H1 (cell line): ENCODE measurements around the gene CCDC33. TPM values are rescaled to one million over a fixed set of nuclear protein-coding genes. Genes with fewer than 3 reads are reported as not detected.

Source experiments
- CTCF ChIA-PET: fragments of 300-600 bp; sonication (Branson Sonifier 250); formaldehyde crosslinking; loops from one replicate; lab custom pipeline; 2021; ENCODE audit not compliant: partially characterized antibody; lab: Charles Lee
- POLR2A ChIA-PET: fragments of 300-600 bp; sonication (Branson Sonifier 250); formaldehyde crosslinking; loops from one replicate; lab custom pipeline; 2021; ENCODE audit warnings: inconsistent platforms; ENCODE audit not compliant: partially characterized antibody; lab: Charles Lee
- DNase-seq, 2 experiments: peaks; one replicate each; pipeline versions ENCODE4 v3.0.0 to v3.0.0-alpha.2; 2010 to 2022; ENCODE audit warnings: low spot score in 2 of 2, low read depth in 1 of 2, mixed read lengths in 1 of 2
- FAIRE-seq: peaks from 2 replicates; lab custom pipeline; 2011; peaks lifted over from hg19 to GRCh38; lab: Jason Lieb, UNC
- H2AFZ ChIP-seq: 2 replicates; pipeline ENCODE4 v1.8.1; 2012; ENCODE audit warnings: low read length, inconsistent platforms
- H2AK5ac ChIP-seq: 2 replicates; pipeline ENCODE4 v1.6.1; 2013; ENCODE audit warnings: low read depth, low read length
- H2BK120ac ChIP-seq: replicated peaks from 2 replicates; pipeline ENCODE3; 2013; ENCODE audit warnings: low read depth, low read length, inconsistent platforms
- H2BK12ac ChIP-seq: 2 replicates; pipeline ENCODE4 v1.6.1; 2013; ENCODE audit warnings: low read depth, low read length
- H2BK15ac ChIP-seq: 2 replicates; pipeline ENCODE4 v1.6.1; 2013; ENCODE audit warnings: low read length
- H2BK20ac ChIP-seq: 2 replicates; pipeline ENCODE4 v1.6.1; 2013; ENCODE audit warnings: low read length
- H2BK5ac ChIP-seq: 2 replicates; pipeline ENCODE4 v1.6.1; 2013; ENCODE audit warnings: low read depth, low read length
- H3K14ac ChIP-seq: 2 replicates; pipeline ENCODE4 v1.6.1; 2013; ENCODE audit warnings: inconsistent platforms; ENCODE audit not compliant: insufficient read length
- H3K18ac ChIP-seq: 2 replicates; pipeline ENCODE4 v1.6.1; 2013; ENCODE audit warnings: low read length; ENCODE audit errors: extremely low read depth
- H3K23ac ChIP-seq: 2 replicates; pipeline ENCODE4 v1.6.1; 2013; ENCODE audit warnings: inconsistent platforms; ENCODE audit not compliant: insufficient read length
- H3K23me2 ChIP-seq: 2 replicates; pipeline ENCODE4 v1.6.1; 2013; ENCODE audit warnings: low read depth, low read length
- H3K27ac ChIP-seq: 2 replicates; pipeline ENCODE4 v1.6.1; 2011; ENCODE audit warnings: low read depth, low read length, inconsistent platforms
- H3K27me3 ChIP-seq, 4 experiments: replicated peaks in 1 of 4; 1 replicate in 1 of 4; 2 replicates in 3 of 4; pipeline versions ENCODE4 v1.6.1 to v1.8.1; 2011 to 2013; ENCODE audit warnings: low read length in 3 of 4, mild to moderate bottlenecking in 3 of 4, inconsistent platforms in 2 of 4, mixed read lengths in 2 of 4, moderate library complexity in 1 of 4; ENCODE audit not compliant: control insufficient read depth in 3 of 4, insufficient read depth in 3 of 4; ENCODE audit errors: extremely low read depth in 1 of 4
- H3K36me3 ChIP-seq, 4 experiments: 2 replicates each; pipeline versions ENCODE4 v1.6.1 to v1.8.1; 2011 to 2013; ENCODE audit warnings: mild to moderate bottlenecking in 4 of 4, low read length in 3 of 4, moderate library complexity in 2 of 4, control low read depth in 1 of 4, inconsistent platforms in 1 of 4; ENCODE audit not compliant: insufficient read depth in 4 of 4, control insufficient read depth in 2 of 4
- H3K4ac ChIP-seq: replicated peaks from 2 replicates; pipeline ENCODE3; 2013; ENCODE audit warnings: low read length, low read depth, mixed read lengths, inconsistent platforms; ENCODE audit not compliant: insufficient read length
- H3K4me1 ChIP-seq, 4 experiments: replicated peaks in 1 of 4; 1 replicate in 1 of 4; 2 replicates in 3 of 4; pipeline versions ENCODE4 v1.6.1 to v1.8.1; 2011 to 2013; ENCODE audit warnings: low read length in 3 of 4, inconsistent platforms in 2 of 4, mixed read lengths in 1 of 4; ENCODE audit not compliant: insufficient read depth in 4 of 4, control insufficient read depth in 3 of 4
- H3K4me2 ChIP-seq, 2 experiments: 2 replicates each; pipeline versions ENCODE4 v1.6.1 to v1.8.1; 2011 to 2013; ENCODE audit warnings: low read depth in 2 of 2, low read length in 2 of 2, control low read depth in 1 of 2, inconsistent platforms in 1 of 2, mild to moderate bottlenecking in 1 of 2; ENCODE audit not compliant: insufficient read depth in 1 of 2
- H3K4me3 ChIP-seq, 4 experiments: fragments of 200-600, 300-600 bp in 1 of 4; sonication (generic), shearing (Covaris generic), sonication (Bioruptor Twin) in 1 of 4; 2 replicates each; pipeline versions ENCODE4 v1.5.1 to v1.8.1; 2011 to 2016; ENCODE audit warnings: low read length in 4 of 4, low read depth in 3 of 4, control low read depth in 2 of 4, inconsistent platforms in 2 of 4, mild to moderate bottlenecking in 2 of 4, mixed read lengths in 1 of 4, moderate library complexity in 1 of 4; ENCODE audit not compliant: insufficient read depth in 2 of 4; ENCODE audit errors: extremely low read depth in 1 of 4
- H3K56ac ChIP-seq: replicated peaks from 2 replicates; pipeline ENCODE3; 2013; ENCODE audit warnings: low read depth, mild to moderate bottlenecking, mixed read lengths, low read length, inconsistent platforms; ENCODE audit not compliant: insufficient read length
- H3K79me1 ChIP-seq: 2 replicates; pipeline ENCODE4 v1.6.1; 2013; ENCODE audit warnings: low read depth, low read length, control low read depth
- H3K79me2 ChIP-seq, 2 experiments: 2 replicates each; pipeline versions ENCODE4 v1.6.1 to v1.8.1; 2012 to 2013; ENCODE audit warnings: low read length in 2 of 2, mild to moderate bottlenecking in 2 of 2, inconsistent platforms in 1 of 2; ENCODE audit not compliant: insufficient read depth in 2 of 2, control insufficient read depth in 1 of 2
- H3K9ac ChIP-seq, 4 experiments: replicated peaks in 1 of 4; 1 replicate in 1 of 4; 2 replicates in 3 of 4; pipeline versions ENCODE4 v1.6.1 to v1.8.1; 2011 to 2013; ENCODE audit warnings: low read depth in 3 of 4, low read length in 3 of 4, control low read depth in 2 of 4, mild to moderate bottlenecking in 2 of 4, moderate library complexity in 2 of 4, inconsistent platforms in 1 of 4; ENCODE audit errors: extremely low read depth in 1 of 4
- H3K9me3 ChIP-seq, 2 experiments: 2 replicates each; pipeline versions ENCODE4 v1.6.1 to v1.8.1; 2012 to 2013; ENCODE audit warnings: mild to moderate bottlenecking in 2 of 2, moderate library complexity in 2 of 2, control low read depth in 1 of 2, inconsistent platforms in 1 of 2, low read depth in 1 of 2, low read length in 1 of 2, mixed read lengths in 1 of 2; ENCODE audit not compliant: insufficient read depth in 2 of 2
- H4K20me1 ChIP-seq, 2 experiments: replicated peaks in 1 of 2; 2 replicates each; pipeline versions ENCODE3 to v1.8.1; 2011 to 2013; ENCODE audit warnings: inconsistent platforms in 2 of 2, low read length in 2 of 2, mild to moderate bottlenecking in 1 of 2; ENCODE audit not compliant: insufficient read depth in 2 of 2, control insufficient read depth in 1 of 2
- H4K5ac ChIP-seq: 2 replicates; pipeline ENCODE4 v1.6.1; 2013; ENCODE audit warnings: low read length, low read depth, mixed read lengths, inconsistent platforms; ENCODE audit not compliant: insufficient read length
- H4K8ac ChIP-seq: 2 replicates; pipeline ENCODE4 v1.8.0; 2013; ENCODE audit warnings: mild to moderate bottlenecking, moderate library complexity, low read length, inconsistent platforms; ENCODE audit not compliant: insufficient read depth; ENCODE audit errors: extremely low read depth
- H4K91ac ChIP-seq: replicated peaks from 2 replicates; pipeline ENCODE3; 2013; ENCODE audit warnings: low read length, mixed read lengths, inconsistent platforms; ENCODE audit not compliant: insufficient read length
- WGBS, 2 experiments: shearing (Covaris generic) in 1 of 2; methylation state at CpG; one replicate each; pipeline versions ENCODE4 v1.1.6 to v1.1.7; 2013 to 2015; ENCODE audit warnings: low lambda C conversion rate in 2 of 2, mixed read lengths in 2 of 2, inconsistent platforms in 1 of 2, low coverage in 1 of 2, missing lambda C conversion rate in 1 of 2; ENCODE audit not compliant: insufficient replicate concordance in 2 of 2, insufficient coverage in 1 of 2, insufficient read length in 1 of 2; ENCODE audit errors: extremely low coverage in 1 of 2, missing lambda C conversion rate in 1 of 2; 5-methylcytosine and 5-hydroxymethylcytosine counted together
- polyA plus RNA-seq, 7 experiments: library from polyadenylated mRNA; depleted of rRNA in 3 of 7; stranded (reverse) in 5 of 7; unstranded in 2 of 7; fragments of >200 nt in 5 of 7; fragments of 200-250 nt in 2 of 7; gene quantifications; 1 replicate in 5 of 7; 2 replicates in 1 of 7; 4 replicates in 1 of 7; pipeline versions ENCODE4 v1.2.1 to v1.2.3, GENCODE V29; 2011 to 2013; ENCODE audit warnings: missing spikeins in 2 of 7, mixed read lengths in 2 of 7
- total RNA-seq: library from RNA; stranded (reverse); fragmentation: NEBNext Ultra II Directional; extraction: Animal tissue kit (Norgen Biotek cat#: 25700); gene quantifications from 2 replicates; pipeline ENCODE4 v1.2.1, GENCODE V29; 2021

Gene CCDC33
- total and polyA plus RNA-seq, 2 of the 8 experiments (the other 6 are each of a cell fraction or from before 2014, with no cell fraction given), result 2.0 to 2.7 TPM

DNA sequence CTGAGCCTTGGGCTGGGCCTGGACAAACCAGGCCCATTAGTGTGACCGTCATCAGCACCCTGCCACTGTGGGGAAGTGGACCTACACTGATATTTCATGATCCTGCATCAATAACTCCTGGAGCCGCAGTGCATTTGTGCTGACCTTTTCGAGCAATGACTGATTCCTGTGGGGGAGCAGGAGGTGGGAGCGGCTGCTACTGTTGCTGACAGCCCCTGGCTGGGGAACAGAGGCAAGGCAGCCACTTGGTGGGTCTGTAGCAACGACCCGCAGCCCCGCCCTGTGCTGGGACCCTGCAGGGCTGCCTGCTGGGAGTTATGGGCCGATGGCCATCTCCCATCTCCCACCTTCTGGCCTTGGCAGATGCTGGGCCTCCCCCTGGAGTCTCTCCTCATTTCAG, 42.1 kb downstream of the CCDC33 start:
- H3K23ac ChIP-seq, result no peak overlapping the region
- DNase-seq (no peak), FAIRE-seq (no peak)
- no peak overlapping the region for H2AFZ ChIP-seq
- no peak overlapping the region for H3K4ac ChIP-seq
- no peak overlapping the region for H3K14ac ChIP-seq
- H2BK20ac ChIP-seq, result no peak overlapping the region
- no peaks in the 10 kb centered on the region for H4K20me1 ChIP-seq
- no peaks in the 10 kb centered on the region for H3K23me2 ChIP-seq
- no peak overlapping the region for H4K91ac ChIP-seq
- no peaks in the 10 kb centered on the region; a peak in 1 of 7 replicates for H3K4me1 ChIP-seq
- H3K4me3 ChIP-seq, result no peak overlapping the region
- H3K9me3 ChIP-seq, result no peaks in the 10 kb centered on the region
- H2BK120ac ChIP-seq, result no peak overlapping the region
- H2BK5ac ChIP-seq, result no peak overlapping the region
- no peak overlapping the region for H2AK5ac ChIP-seq
- H3K56ac ChIP-seq, result no peak overlapping the region
- H3K9ac ChIP-seq, result no peak overlapping the region
- POLR2A ChIA-PET, result no interaction called here
- no peaks in the 10 kb centered on the region for H3K79me2 ChIP-seq
- H3K18ac ChIP-seq, result no peak overlapping the region
- no peak overlapping the region for H3K4me2 ChIP-seq
- CTCF ChIA-PET, result interaction anchor here (1.1 to 2.0 kb wide), 3 partner anchors 34 to 44 kb away, joined by 3 to 8 read pairs (median 3); no protein-coding TSS in a partner anchor
- WGBS, 2 experiments, result 76% methylated on average over 8 of the region's 8 CpGs; no CpG with 5 or more reads in 1 of the 2 experiments
- no peaks in the 10 kb centered on the region for H3K36me3 ChIP-seq
- H3K27ac ChIP-seq, result no peak overlapping the region
- no peaks in the 10 kb centered on the region; a peak in 1 of 7 replicates for H3K27me3 ChIP-seq
- no peak overlapping the region for H2BK15ac ChIP-seq
- H2BK12ac ChIP-seq, result no peak overlapping the region
- H3K79me1 ChIP-seq, result no peaks in the 10 kb centered on the region
- no peak overlapping the region for H4K5ac ChIP-seq
- no peak overlapping the region for H4K8ac ChIP-seq
